Esophagus muscularis mucosa (tissue), 3 donors: ENCODE measurements around the gene RHCG.

ENCODE experiments used
- POLR2A ChIP-seq: fragments of 450-650 bp; IDR thresholded peaks from one replicate; pipeline ENCODE4 v1.6.1; 2017; ENCODE audit warnings: antibody characterized with exemption, moderate library complexity, mild to moderate bottlenecking, low read depth
- POLR2AphosphoS5 ChIP-seq, 2 donors: sonication (generic); formaldehyde crosslinking; IDR thresholded peaks; one replicate each; pipeline ENCODE4 v1.6.1; 2017; ENCODE audit warnings: antibody characterized with exemption in 2 of 2
- TF ChIP-seq, protein P1 (sequence below), 3 experiments: fragments of 200-600 bp in 2 of 3; fragments of 450-650 bp in 1 of 3; sonication (generic) in 2 of 3; IDR thresholded peaks; one replicate each; pipeline ENCODE4 v1.5.1; 2017 to 2019; ENCODE audit warnings: antibody characterized with exemption in 3 of 3, mild to moderate bottlenecking in 2 of 3, moderate library complexity in 1 of 3

GRCh38 chr15:89487791-89488190 is 8.6 kb downstream of the RHCG start:
- TF ChIP-seq, protein P1, sequence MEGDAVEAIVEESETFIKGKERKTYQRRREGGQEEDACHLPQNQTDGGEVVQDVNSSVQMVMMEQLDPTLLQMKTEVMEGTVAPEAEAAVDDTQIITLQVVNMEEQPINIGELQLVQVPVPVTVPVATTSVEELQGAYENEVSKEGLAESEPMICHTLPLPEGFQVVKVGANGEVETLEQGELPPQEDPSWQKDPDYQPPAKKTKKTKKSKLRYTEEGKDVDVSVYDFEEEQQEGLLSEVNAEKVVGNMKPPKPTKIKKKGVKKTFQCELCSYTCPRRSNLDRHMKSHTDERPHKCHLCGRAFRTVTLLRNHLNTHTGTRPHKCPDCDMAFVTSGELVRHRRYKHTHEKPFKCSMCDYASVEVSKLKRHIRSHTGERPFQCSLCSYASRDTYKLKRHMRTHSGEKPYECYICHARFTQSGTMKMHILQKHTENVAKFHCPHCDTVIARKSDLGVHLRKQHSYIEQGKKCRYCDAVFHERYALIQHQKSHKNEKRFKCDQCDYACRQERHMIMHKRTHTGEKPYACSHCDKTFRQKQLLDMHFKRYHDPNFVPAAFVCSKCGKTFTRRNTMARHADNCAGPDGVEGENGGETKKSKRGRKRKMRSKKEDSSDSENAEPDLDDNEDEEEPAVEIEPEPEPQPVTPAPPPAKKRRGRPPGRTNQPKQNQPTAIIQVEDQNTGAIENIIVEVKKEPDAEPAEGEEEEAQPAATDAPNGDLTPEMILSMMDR (IDR thresholded peaks at IDR 0.05) = no peak
- TF ChIP-seq POLR2A = no peak
- no peak for TF ChIP-seq POLR2AphosphoS5 (IDR thresholded peaks at IDR 0.05)
